CMK (cell line): Measurements from ENCODE around the gene PRKAR1B.
"Not testable (repeated sequence)": the region's sequence is repeated elsewhere in the genome, so short reads cannot be mapped to it uniquely, and the experiment has no call there.

ENCODE experiments used
- DNase-seq: peaks from one replicate; pipeline ENCODE4 v3.0.0-alpha.2; 2010; ENCODE audit warnings: low read depth

The PRKAR1B gene

GRCh38 chr7:668139-668931 is 58.7 kb downstream of the PRKAR1B start:
- no peak for DNase-seq

GRCh38 chr7:666454-667292 is 60.4 kb downstream of the PRKAR1B start:
- no peak for DNase-seq

GRCh38 chr7:665736-666453 is 61.2 kb downstream of the PRKAR1B start:
- no peak for DNase-seq

- DNase-seq: no peak
Measured at GRCh38 chr7:664997-665735, 61.9 kb downstream of the PRKAR1B start.

GRCh38 chr7:664402-664775 is 62.7 kb downstream of the PRKAR1B start:
- DNase-seq: no peak

GRCh38 chr7:662576-662975 is 64.5 kb downstream of the PRKAR1B start:
- no peak for DNase-seq

- DNase-seq: no peak
Measured at GRCh38 chr7:659996-660395, 67.1 kb downstream of the PRKAR1B start.

- no peak for DNase-seq
Measured at GRCh38 chr7:659306-659847, 67.7 kb downstream of the PRKAR1B start.

GRCh38 chr7:657565-658119 is 69.4 kb downstream of the PRKAR1B start:
- no peak for DNase-seq

GRCh38 chr7:657010-657409 is 70.1 kb downstream of the PRKAR1B start:
- DNase-seq: not testable (repeated sequence)

GRCh38 chr7:655758-656157 is 71.3 kb downstream of the PRKAR1B start:
- no peak for DNase-seq

- no peak for DNase-seq
Measured at GRCh38 chr7:653829-654764, 73.0 kb downstream of the PRKAR1B start.

- no peak for DNase-seq
Measured at GRCh38 chr7:652881-653280, 74.2 kb downstream of the PRKAR1B start.

- DNase-seq: not testable (repeated sequence)
Measured at GRCh38 chr7:652167-652566, 74.9 kb downstream of the PRKAR1B start.

- no peak for DNase-seq
Measured at GRCh38 chr7:651032-651728, 75.9 kb downstream of the PRKAR1B start.

- no peak for DNase-seq
Measured at GRCh38 chr7:650339-651031, 76.6 kb downstream of the PRKAR1B start.

- DNase-seq: no peak
Measured at GRCh38 chr7:646951-647350, 80.1 kb downstream of the PRKAR1B start.

GRCh38 chr7:646487-646886 is 80.6 kb downstream of the PRKAR1B start:
- DNase-seq: no peak

- DNase-seq: no peak
Measured at GRCh38 chr7:645606-646005, 81.5 kb downstream of the PRKAR1B start.
